Neutrophil (primary cell): Measurements from ENCODE around the gene EMSY.
"Not testable (repeated sequence)": the region's sequence is repeated elsewhere in the genome, so short reads cannot be mapped to it uniquely, and the experiment has no call there.

ENCODE experiments used
- H3K27ac ChIP-seq: fragments of 200-600 bp; sonication (generic); 2 replicates; pipeline ENCODE4 v1.5.1; 2016; ENCODE audit warnings: mild to moderate bottlenecking, moderate library complexity
- H3K27me3 ChIP-seq: fragments of 200-600 bp; sonication (generic); 2 replicates; pipeline ENCODE4 v1.6.0; 2016; ENCODE audit warnings: mild to moderate bottlenecking
- H3K36me3 ChIP-seq: fragments of 200-600 bp; sonication (generic); 2 replicates; pipeline ENCODE4 v1.5.1; 2017
- H3K4me1 ChIP-seq, 2 experiments: fragments of 200-600 bp in 1 of 2; sonication (generic) in 1 of 2; 1 replicate in 1 of 2; 2 replicates in 1 of 2; pipeline versions ENCODE4 v1.5.1 to v1.6.1; 2013 to 2016; ENCODE audit warnings: low read depth in 1 of 2, low read length in 1 of 2, mild to moderate bottlenecking in 1 of 2, moderate library complexity in 1 of 2; ENCODE audit not compliant: control insufficient read depth in 1 of 2, insufficient read depth in 1 of 2
- H3K4me3 ChIP-seq, 2 experiments: fragments of 200-600 bp in 1 of 2; sonication (generic) in 1 of 2; 1 replicate in 1 of 2; 2 replicates in 1 of 2; pipeline ENCODE4 v1.5.1; 2013 to 2016; ENCODE audit warnings: low read depth in 1 of 2, low read length in 1 of 2, mild to moderate bottlenecking in 1 of 2, moderate library complexity in 1 of 2
- H3K9me3 ChIP-seq: fragments of 200-600 bp; sonication (generic); 2 replicates; pipeline ENCODE4 v1.5.1; 2016
- CTCF ChIP-seq: fragments of 200-600 bp; sonication (generic); IDR thresholded peaks from 2 replicates; pipeline ENCODE4 v1.5.1; 2016; ENCODE audit warnings: antibody characterized with exemption

Gene EMSY

GRCh38 chr11:76568621-76569020 lies 123.8 kb downstream of the EMSY start:
- Histone ChIP-seq H3K9me3 (no peaks in the 10 kb centered on the region), H3K27ac (no peak overlapping the region), H3K27me3 (no peaks in the 10 kb centered on the region), H3K4me3 (no peak overlapping the region), H3K4me1 (no peaks in the 10 kb centered on the region), H3K36me3 (no peaks in the 10 kb centered on the region)
- TF ChIP-seq CTCF, result no peak

- not testable (repeated sequence) for H3K27ac ChIP-seq, H3K27me3 ChIP-seq, H3K9me3 ChIP-seq, H3K36me3 ChIP-seq, H3K4me3 ChIP-seq, H3K4me1 ChIP-seq
Observed at GRCh38 chr11:76572181-76572875, 127.5 kb downstream of the EMSY start.

- Histone ChIP-seq H3K9me3 (no peaks in the 10 kb centered on the region), H3K36me3 (no peaks in the 10 kb centered on the region), H3K27ac (no peak overlapping the region), H3K4me3 (no peak overlapping the region), H3K4me1 (no peaks in the 10 kb centered on the region), H3K27me3 (no peaks in the 10 kb centered on the region)
- no peak for TF ChIP-seq CTCF
Observed at GRCh38 chr11:76574406-76574805, 129.6 kb downstream of the EMSY start.

GRCh38 chr11:76574879-76575278 lies 130.1 kb downstream of the EMSY start:
- no peaks in the 10 kb centered on the region for H3K9me3 ChIP-seq
- H3K4me3 ChIP-seq, result no peak overlapping the region
- no peak overlapping the region for H3K27ac ChIP-seq
- no peaks in the 10 kb centered on the region for H3K4me1 ChIP-seq
- no peak for TF ChIP-seq CTCF
- H3K27me3 ChIP-seq, result no peaks in the 10 kb centered on the region
- H3K36me3 ChIP-seq, result no peaks in the 10 kb centered on the region

- H3K27ac ChIP-seq, result no peak overlapping the region
- no peaks in the 10 kb centered on the region for H3K4me1 ChIP-seq
- H3K27me3 ChIP-seq, result no peaks in the 10 kb centered on the region
- no peak overlapping the region for H3K4me3 ChIP-seq
- no peaks in the 10 kb centered on the region for H3K9me3 ChIP-seq
- TF ChIP-seq CTCF, result no peak
- no peaks in the 10 kb centered on the region for H3K36me3 ChIP-seq
Observed at GRCh38 chr11:76577226-76577920, 132.6 kb downstream of the EMSY start.

- Histone ChIP-seq H3K9me3 (no peaks in the 10 kb centered on the region), H3K4me3 (no peak overlapping the region), H3K27ac (no peak overlapping the region), H3K36me3 (no peaks in the 10 kb centered on the region), H3K27me3 (no peaks in the 10 kb centered on the region), H3K4me1 (no peaks in the 10 kb centered on the region)
- no peak for TF ChIP-seq CTCF
Observed at GRCh38 chr11:76577921-76578653, 133.3 kb downstream of the EMSY start.
